ENCODE measurements around the gene PASK. TPM values are rescaled to one million over a fixed set of nuclear protein-coding genes. Genes with fewer than 3 reads are reported as not detected.
"Not testable (repeated sequence)": the region's sequence is repeated elsewhere in the genome, so short reads cannot be mapped to it uniquely, and the experiment has no call there.

Gene PASK
- polyA plus RNA-seq, 4 donors: 4.7 to 14.7 (median 6.2) TPM

DNA sequence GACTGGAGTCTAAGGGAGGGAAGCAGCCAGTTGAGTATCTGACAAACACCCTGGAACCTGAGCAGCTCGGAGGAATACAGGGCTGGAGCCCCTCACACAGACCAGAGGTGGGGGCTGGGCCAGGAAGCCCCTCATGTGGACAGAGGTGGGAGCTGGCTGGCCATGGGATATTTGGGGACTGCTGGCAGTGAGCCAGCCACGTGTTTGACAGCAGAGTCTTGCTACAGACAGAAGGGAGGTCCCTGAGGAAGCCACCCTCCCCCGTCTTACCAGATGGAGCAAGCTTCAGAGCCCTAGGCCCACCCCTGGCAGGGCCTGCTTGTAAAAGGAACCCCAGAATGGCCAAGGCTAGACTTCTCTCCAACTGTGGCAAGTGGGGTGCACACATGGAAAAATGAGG is 43.6 kb downstream of the PASK start:
- FAIRE-seq (no peak), DNase-seq (no peak)
- H3K4me3 ChIP-seq (ENCODE audit: low read depth in 1 of 3, low read length in 3 of 3): no peak overlapping the region
- no peak overlapping the region for H3K27ac ChIP-seq (ENCODE audit: low read depth in 1 of 3, low read length in 2 of 3)
- H3K36me3 ChIP-seq (ENCODE audit: control insufficient read depth in 3 of 3, insufficient read depth in 2 of 3, low read depth in 1 of 3, low read length in 3 of 3): peaks cover 0 to 21% (median 0%) of the 10 kb centered on the region in 3 donors
- no peaks in the 10 kb centered on the region for H3K27me3 ChIP-seq (ENCODE audit: control insufficient read depth in 3 of 3, insufficient read depth in 3 of 3, low read length in 3 of 3)
- 61 to 77% (median 71%) methylated on average over 3 of the region's 3 CpGs for WGBS, 3 donors
- peaks cover 0 to 13% (median 0%) of the 10 kb centered on the region in 3 donors for H3K4me1 ChIP-seq (ENCODE audit: control insufficient read depth in 3 of 3, insufficient read depth in 2 of 3, low read depth in 1 of 3, low read length in 2 of 3)
- no peaks in the 10 kb centered on the region for H3K9me3 ChIP-seq (ENCODE audit: control insufficient read depth in 2 of 2, insufficient read depth in 1 of 2, low read depth in 1 of 2, low read length in 1 of 2)

DNA sequence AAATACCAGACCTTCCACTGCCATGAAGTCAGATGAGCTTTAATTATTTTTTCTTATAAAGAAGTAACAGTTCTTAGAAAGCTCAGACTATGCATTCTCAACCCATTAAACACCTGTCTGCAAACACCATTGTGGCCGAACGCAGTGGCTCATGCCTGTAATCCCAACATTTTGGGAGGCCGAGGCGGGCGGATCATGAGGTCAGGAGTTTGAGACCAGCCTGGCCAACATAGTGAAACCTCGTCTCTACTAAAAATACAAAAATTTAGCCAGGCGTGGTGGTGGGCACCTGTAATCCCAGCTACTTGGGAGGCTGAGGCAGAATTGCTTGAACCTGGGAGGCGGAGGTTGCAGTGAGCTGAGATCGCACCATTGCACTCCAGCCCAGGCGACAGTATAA is 44.7 kb downstream of the PASK start:
- H3K36me3 ChIP-seq (ENCODE audit: control insufficient read depth in 3 of 3, insufficient read depth in 2 of 3, low read depth in 1 of 3, low read length in 3 of 3): peaks cover 0 to 22% (median 0%) of the 10 kb centered on the region in 3 donors
- H3K27me3 ChIP-seq (ENCODE audit: control insufficient read depth in 3 of 3, insufficient read depth in 3 of 3, low read length in 3 of 3); H3K27ac ChIP-seq (ENCODE audit: low read depth in 1 of 3, low read length in 2 of 3); H3K4me3 ChIP-seq (ENCODE audit: low read depth in 1 of 3, low read length in 3 of 3); H3K9me3 ChIP-seq (ENCODE audit: control insufficient read depth in 2 of 2, insufficient read depth in 1 of 2, low read depth in 1 of 2, low read length in 1 of 2); FAIRE-seq; DNase-seq: not testable (repeated sequence)
- H3K4me1 ChIP-seq (ENCODE audit: control insufficient read depth in 3 of 3, insufficient read depth in 2 of 3, low read depth in 1 of 3, low read length in 2 of 3): peaks cover 0 to 14% (median 0%) of the 10 kb centered on the region in 3 donors
- WGBS, 3 donors: 94 to 96% (median 95%) methylated on average over 10 of the region's 10 CpGs

- Histone ChIP-seq H3K27ac (ENCODE audit: low read depth in 1 of 3, low read length in 2 of 3) (peak overlapping the region; percentile 41 to 93 (median 87)), H3K27me3 (ENCODE audit: control insufficient read depth in 3 of 3, insufficient read depth in 3 of 3, low read length in 3 of 3) (no peaks in the 10 kb centered on the region), H3K4me1 (ENCODE audit: control insufficient read depth in 3 of 3, insufficient read depth in 2 of 3, low read depth in 1 of 3, low read length in 2 of 3) (peaks cover 0 to 14% (median 0%) of the 10 kb centered on the region in 3 donors), H3K9me3 (ENCODE audit: control insufficient read depth in 2 of 2, insufficient read depth in 1 of 2, low read depth in 1 of 2, low read length in 1 of 2) (no peaks in the 10 kb centered on the region), H3K36me3 (ENCODE audit: control insufficient read depth in 3 of 3, insufficient read depth in 2 of 3, low read depth in 1 of 3, low read length in 3 of 3) (peaks cover 0 to 29% (median 3%) of the 10 kb centered on the region in 3 donors), H3K4me3 (ENCODE audit: low read depth in 1 of 3, low read length in 3 of 3) (peak overlapping the region in 2 of 3 donors; percentile 71 to 75)
- FAIRE-seq: no peak
- WGBS, 3 donors: 8 to 33% (median 18%) methylated on average over 5 of the region's 5 CpGs
- DNase-seq: no peak
Measured at GRCh38 chr2:241103176-241103595, 46.1 kb downstream of the PASK start.

- H3K4me3 ChIP-seq (ENCODE audit: low read depth in 1 of 3, low read length in 3 of 3): peak within 1 kb of the TSS; percentile 71 to 92 (median 75)
- peak within 1 kb of the TSS; percentile 87 to 95 (median 93) for H3K27ac ChIP-seq (ENCODE audit: low read depth in 1 of 3, low read length in 2 of 3)
- no peaks in the 10 kb centered on the region for H3K9me3 ChIP-seq (ENCODE audit: control insufficient read depth in 2 of 2, insufficient read depth in 1 of 2, low read depth in 1 of 2, low read length in 1 of 2)
- FAIRE-seq: no peak
- peak; percentile 90 to 96 for DNase-seq
- H3K36me3 ChIP-seq (ENCODE audit: control insufficient read depth in 3 of 3, insufficient read depth in 2 of 3, low read depth in 1 of 3, low read length in 3 of 3): peaks cover 5 to 23% (median 6%) of the 10 kb centered on the region in 3 donors
- no peaks in the 10 kb centered on the region for H3K27me3 ChIP-seq (ENCODE audit: control insufficient read depth in 3 of 3, insufficient read depth in 3 of 3, low read length in 3 of 3)
- 0 to 1% (median 0%) methylated on average over 51 to 56 of the region's 56 CpGs for WGBS, 3 donors
- peaks cover 0 to 14% (median 0%) of the 10 kb centered on the region in 3 donors for H3K4me1 ChIP-seq (ENCODE audit: control insufficient read depth in 3 of 3, insufficient read depth in 2 of 3, low read depth in 1 of 3, low read length in 2 of 3)
Measured at GRCh38 chr2:241102239-241102803, 47.0 kb downstream of the PASK start, which contains the start of gene MTERF4. TSS of gene MTERF4 (minus strand) at chr2:241102287. CDS start at chr2:241102273, 14 bp downstream.

DNA sequence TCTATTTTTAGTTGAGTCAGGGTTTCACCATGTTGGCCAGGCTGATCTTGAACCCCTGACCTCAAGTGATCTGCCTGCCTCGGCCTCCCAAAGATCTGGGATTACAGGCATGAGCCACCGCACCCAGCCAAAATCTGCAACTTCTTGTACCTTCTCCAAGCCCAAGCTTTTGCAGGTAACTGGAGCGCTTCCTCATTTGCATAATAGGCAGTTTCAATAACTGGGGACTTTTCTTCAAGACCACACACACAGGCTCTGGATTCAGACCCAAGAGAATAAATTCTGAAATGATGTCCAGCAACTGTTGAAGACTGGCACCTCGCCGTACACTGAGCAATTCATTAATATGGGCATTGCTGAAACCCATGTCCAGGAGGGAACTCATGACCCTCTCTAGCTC is 50.0 kb downstream of the PASK start:
- Histone ChIP-seq H3K4me1 (ENCODE audit: control insufficient read depth in 3 of 3, insufficient read depth in 2 of 3, low read depth in 1 of 3, low read length in 2 of 3) (peaks cover 0 to 14% (median 0%) of the 10 kb centered on the region in 3 donors), H3K27ac (ENCODE audit: low read depth in 1 of 3, low read length in 2 of 3) (no peak overlapping the region), H3K27me3 (ENCODE audit: control insufficient read depth in 3 of 3, insufficient read depth in 3 of 3, low read length in 3 of 3) (no peaks in the 10 kb centered on the region), H3K9me3 (ENCODE audit: control insufficient read depth in 2 of 2, insufficient read depth in 1 of 2, low read depth in 1 of 2, low read length in 1 of 2) (no peaks in the 10 kb centered on the region), H3K4me3 (ENCODE audit: low read depth in 1 of 3, low read length in 3 of 3) (no peak overlapping the region), H3K36me3 (ENCODE audit: control insufficient read depth in 3 of 3, insufficient read depth in 2 of 3, low read depth in 1 of 3, low read length in 3 of 3) (peaks cover 10 to 30% (median 12%) of the 10 kb centered on the region in 3 donors)
- DNase-seq (no peak), FAIRE-seq (no peak)
- WGBS, 3 donors: 85 to 97% (median 89%) methylated on average over 5 of the region's 5 CpGs

- no peaks in the 10 kb centered on the region for H3K27me3 ChIP-seq (ENCODE audit: control insufficient read depth in 3 of 3, insufficient read depth in 3 of 3, low read length in 3 of 3)
- peaks cover 12 to 49% (median 17%) of the 10 kb centered on the region in 3 donors for H3K36me3 ChIP-seq (ENCODE audit: control insufficient read depth in 3 of 3, insufficient read depth in 2 of 3, low read depth in 1 of 3, low read length in 3 of 3)
- no peak for DNase-seq
- WGBS, 3 donors: 81 to 88% (median 84%) methylated on average over 8 of the region's 8 CpGs
- no peak for FAIRE-seq
- no peak overlapping the region for H3K4me3 ChIP-seq (ENCODE audit: low read depth in 1 of 3, low read length in 3 of 3)
- no peaks in the 10 kb centered on the region for H3K9me3 ChIP-seq (ENCODE audit: control insufficient read depth in 2 of 2, insufficient read depth in 1 of 2, low read depth in 1 of 2, low read length in 1 of 2)
- peaks cover 0 to 6% (median 0%) of the 10 kb centered on the region in 3 donors for H3K4me1 ChIP-seq (ENCODE audit: control insufficient read depth in 3 of 3, insufficient read depth in 2 of 3, low read depth in 1 of 3, low read length in 2 of 3)
- peak overlapping the region in 1 of 3 donors; percentile 8 for H3K27ac ChIP-seq (ENCODE audit: low read depth in 1 of 3, low read length in 2 of 3)
Measured at GRCh38 chr2:241096979-241097378, 52.3 kb downstream of the PASK start.

DNA sequence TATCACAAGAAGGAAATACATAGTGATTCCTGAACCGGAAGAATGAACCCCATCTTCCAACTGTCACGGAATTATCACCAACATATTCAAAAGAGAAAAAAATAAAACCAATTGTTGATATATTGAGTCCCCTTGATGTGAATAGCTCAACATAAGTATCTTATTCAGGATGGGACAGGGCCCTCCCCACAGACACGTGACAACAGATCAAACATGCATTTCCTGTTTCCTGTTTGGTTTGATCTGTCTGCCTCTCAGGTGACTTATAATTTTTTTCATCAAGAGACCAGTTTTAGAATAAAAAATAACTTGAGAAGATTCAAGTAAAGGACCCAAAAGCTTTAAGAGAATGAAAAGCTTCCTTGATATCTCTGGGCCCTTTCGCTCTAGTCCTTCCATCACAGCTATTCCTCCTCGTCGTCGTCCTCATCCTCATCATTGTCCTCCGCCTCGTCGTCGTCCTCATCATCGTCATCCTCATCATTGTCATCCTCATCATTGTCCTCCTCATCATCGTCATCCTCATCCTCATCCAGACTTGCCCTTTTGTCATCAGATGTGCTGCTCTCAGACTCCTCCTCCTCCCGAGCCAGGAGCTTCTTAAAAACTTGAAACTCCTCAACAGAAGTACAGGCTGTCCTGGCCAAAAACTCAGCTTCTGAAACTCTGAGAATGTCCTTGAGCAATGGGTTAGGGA is 53.5 kb downstream of the PASK start:
- 80 to 90% (median 87%) methylated on average over 14 of the region's 14 CpGs for WGBS, 3 donors
- H3K4me1 ChIP-seq (ENCODE audit: control insufficient read depth in 3 of 3, insufficient read depth in 2 of 3, low read depth in 1 of 3, low read length in 2 of 3): peaks cover 0 to 2% (median 0%) of the 10 kb centered on the region in 3 donors
- no peaks in the 10 kb centered on the region for H3K9me3 ChIP-seq (ENCODE audit: control insufficient read depth in 2 of 2, insufficient read depth in 1 of 2, low read depth in 1 of 2, low read length in 1 of 2)
- no peaks in the 10 kb centered on the region for H3K27me3 ChIP-seq (ENCODE audit: control insufficient read depth in 3 of 3, insufficient read depth in 3 of 3, low read length in 3 of 3)
- H3K36me3 ChIP-seq (ENCODE audit: control insufficient read depth in 3 of 3, insufficient read depth in 2 of 3, low read depth in 1 of 3, low read length in 3 of 3): peaks cover 15 to 60% (median 19%) of the 10 kb centered on the region in 3 donors
- no peak overlapping the region for H3K4me3 ChIP-seq (ENCODE audit: low read depth in 1 of 3, low read length in 3 of 3)
- H3K27ac ChIP-seq (ENCODE audit: low read depth in 1 of 3, low read length in 2 of 3): no peak overlapping the region
- FAIRE-seq (no peak), DNase-seq (peak in 1 of 2 donors; percentile 24)

GRCh38 chr2:241094924-241095420 is 54.3 kb downstream of the PASK start:
- no peak overlapping the region for H3K4me3 ChIP-seq (ENCODE audit: low read depth in 1 of 3, low read length in 3 of 3)
- peaks cover 15 to 63% (median 19%) of the 10 kb centered on the region in 3 donors for H3K36me3 ChIP-seq (ENCODE audit: control insufficient read depth in 3 of 3, insufficient read depth in 2 of 3, low read depth in 1 of 3, low read length in 3 of 3)
- H3K4me1 ChIP-seq (ENCODE audit: control insufficient read depth in 3 of 3, insufficient read depth in 2 of 3, low read depth in 1 of 3, low read length in 2 of 3): no peaks in the 10 kb centered on the region
- FAIRE-seq (no peak), DNase-seq (no peak)
- H3K27ac ChIP-seq (ENCODE audit: low read depth in 1 of 3, low read length in 2 of 3): no peak overlapping the region
- H3K27me3 ChIP-seq (ENCODE audit: control insufficient read depth in 3 of 3, insufficient read depth in 3 of 3, low read length in 3 of 3): no peaks in the 10 kb centered on the region
- 72 to 85% (median 84%) methylated on average over 5 to 6 of the region's 6 CpGs for WGBS, 3 donors
- H3K9me3 ChIP-seq (ENCODE audit: control insufficient read depth in 2 of 2, insufficient read depth in 1 of 2, low read depth in 1 of 2, low read length in 1 of 2): no peaks in the 10 kb centered on the region

All from small intestine (tissue), 7 donors.